Upper lobe of right lung (tissue), 1 donor: ENCODE measurements around the gene ADAMTS15. TPM values are rescaled to one million over a fixed set of nuclear protein-coding genes. Genes with fewer than 3 reads are reported as not detected.

Experiments used
- ATAC-seq: fragments of 200-7000 bp; cut with Tn5 transposase; one replicate; pipeline ENCODE4 v1.9.1; 2020; ENCODE audit warnings: mild to moderate bottlenecking, moderate library complexity
- DNase-seq: peaks from one replicate; pipeline ENCODE4 v3.0.0-alpha.2; 2020
- H3K27ac ChIP-seq: fragments of 200-600 bp; one replicate; pipeline ENCODE4 v1.8.0; 2022
- H3K27me3 ChIP-seq: fragments of 200-600 bp; one replicate; pipeline ENCODE4 v1.8.0; 2022; ENCODE audit warnings: mild to moderate bottlenecking
- H3K36me3 ChIP-seq: fragments of 200-600 bp; one replicate; pipeline ENCODE4 v1.8.0; 2022
- H3K4me1 ChIP-seq: fragments of 200-600 bp; one replicate; pipeline ENCODE4 v1.8.0; 2022
- H3K4me3 ChIP-seq: fragments of 200-600 bp; one replicate; pipeline ENCODE4 v1.8.0; 2022; ENCODE audit warnings: mild to moderate bottlenecking
- H3K9me3 ChIP-seq: fragments of 200-600 bp; one replicate; pipeline ENCODE4 v1.8.0; 2022
- CTCF ChIP-seq: fragments of 200-600 bp; IDR thresholded peaks from one replicate; pipeline ENCODE4 v1.8.0; 2022; ENCODE audit warnings: antibody characterized with exemption
- intact Hi-C: fragments of 100-400 bp; cut with DNase I; formaldehyde crosslinking; loops from one replicate; pipeline ENCODE4 v1.11.0; 2022
- total RNA-seq: library from RNA; stranded (reverse); fragmentation: NEBNext Ultra II Directional; extraction: Animal tissue kit (Norgen Biotek cat#: 25700); gene quantifications from one replicate; pipeline ENCODE4 v1.2.1, GENCODE V29; 2021
- donor health status: DM: no; HTN: yes; CAD: no; lungs with severe emphysema.

ADAMTS15 gene
- total RNA-seq, 1 donor from 2014 or later: 8.2 TPM

GRCh38 chr11:130472434-130472961 is 24.1 kb downstream of the ADAMTS15 start:
- Histone ChIP-seq H3K27ac (no peak overlapping the region), H3K27me3 (no peaks in the 10 kb centered on the region), H3K4me1 (peaks cover 8% of the 10 kb centered on the region), H3K36me3 (peaks cover 19% of the 10 kb centered on the region), H3K4me3 (no peak overlapping the region), H3K9me3 (no peaks in the 10 kb centered on the region)
- no peak for DNase-seq
- ATAC-seq: no peak
- TF ChIP-seq CTCF: no peak
- intact Hi-C loops: no loop called here

- H3K36me3 ChIP-seq: peaks cover 19% of the 10 kb centered on the region
- DNase-seq: no peak
- H3K27ac ChIP-seq: no peak overlapping the region
These were observed 24.8 kb downstream of the ADAMTS15 start for GRCh38 chr11:130473056-130473794.

GRCh38 chr11:130473795-130474377 is 25.4 kb downstream of the ADAMTS15 start:
- no peak for ATAC-seq
- no peak overlapping the region for H3K4me3 ChIP-seq
- no peak overlapping the region for H3K27ac ChIP-seq
- no peak for TF ChIP-seq CTCF
- no peaks in the 10 kb centered on the region for H3K9me3 ChIP-seq
- no peaks in the 10 kb centered on the region for H3K27me3 ChIP-seq
- H3K4me1 ChIP-seq: peaks cover 22% of the 10 kb centered on the region
- no peak for DNase-seq
- H3K36me3 ChIP-seq: peaks cover 19% of the 10 kb centered on the region
- intact Hi-C loops: no loop called here

More at GRCh38 chr11:130473056-130473794, 24.8 kb downstream of the ADAMTS15 start:
- Histone ChIP-seq H3K9me3 (no peaks in the 10 kb centered on the region), H3K4me3 (no peak overlapping the region), H3K27me3 (no peaks in the 10 kb centered on the region), H3K4me1 (peaks cover 16% of the 10 kb centered on the region)
- ATAC-seq: no peak
- intact Hi-C loops: no loop called here
- no peak for TF ChIP-seq CTCF

- no peak for TF ChIP-seq CTCF
- Histone ChIP-seq H3K27me3 (no peaks in the 10 kb centered on the region), H3K4me3 (no peak overlapping the region), H3K4me1 (peaks cover 31% of the 10 kb centered on the region), H3K27ac (no peak overlapping the region), H3K9me3 (no peaks in the 10 kb centered on the region), H3K36me3 (peaks cover 19% of the 10 kb centered on the region)
- DNase-seq (no peak), ATAC-seq (no peak)
- intact Hi-C loops: no loop called here
These were observed 26.4 kb downstream of the ADAMTS15 start for GRCh38 chr11:130474637-130475400.

- no peak overlapping the region for H3K27ac ChIP-seq
- no peak overlapping the region for H3K4me3 ChIP-seq
- no peak for DNase-seq
- H3K27me3 ChIP-seq: no peaks in the 10 kb centered on the region
- no peaks in the 10 kb centered on the region for H3K9me3 ChIP-seq
- TF ChIP-seq CTCF: no peak
- intact Hi-C loops: no loop called here
- ATAC-seq: no peak
- peaks cover 16% of the 10 kb centered on the region for H3K36me3 ChIP-seq
- peaks cover 35% of the 10 kb centered on the region for H3K4me1 ChIP-seq
These were observed 27.1 kb downstream of the ADAMTS15 start for GRCh38 chr11:130475426-130476053.
